GDM1 (cell line): ENCODE data around the gene ANKRD44.
"Not testable (repeated sequence)": the region's sequence is repeated elsewhere in the genome, so short reads cannot be mapped to it uniquely, and the experiment has no call there.

ENCODE experiments used
- DNase-seq: peaks from one replicate; lab custom pipeline; 2025; lab: John Stamatoyannopoulos, UW

Gene ANKRD44

DNA sequence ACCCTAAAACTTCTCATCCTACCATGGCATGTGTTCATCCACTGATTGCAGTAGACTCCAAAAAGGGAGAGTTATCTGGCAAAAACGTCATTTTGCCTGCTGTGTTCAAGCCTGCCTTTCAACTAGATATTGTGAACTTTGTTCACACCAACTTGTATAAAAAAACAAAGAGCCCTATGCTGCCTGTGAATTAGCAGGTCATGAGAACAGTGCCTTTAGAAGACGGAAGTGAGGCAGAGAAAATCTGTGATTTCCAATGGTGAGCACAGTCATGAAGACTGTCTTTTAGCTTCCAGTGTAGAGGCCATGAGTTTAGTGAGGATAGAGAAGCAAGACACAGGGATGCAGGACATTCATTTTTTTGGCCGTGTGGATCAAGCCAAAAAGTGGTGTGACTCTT is 280.5 kb downstream of the ANKRD44 start:
- no peak for DNase-seq

GRCh38 chr2:197028633-197029032 is 281.9 kb downstream of the ANKRD44 start:
- DNase-seq = no peak

GRCh38 chr2:197028230-197028629 is 282.4 kb downstream of the ANKRD44 start:
- DNase-seq = no peak

DNA sequence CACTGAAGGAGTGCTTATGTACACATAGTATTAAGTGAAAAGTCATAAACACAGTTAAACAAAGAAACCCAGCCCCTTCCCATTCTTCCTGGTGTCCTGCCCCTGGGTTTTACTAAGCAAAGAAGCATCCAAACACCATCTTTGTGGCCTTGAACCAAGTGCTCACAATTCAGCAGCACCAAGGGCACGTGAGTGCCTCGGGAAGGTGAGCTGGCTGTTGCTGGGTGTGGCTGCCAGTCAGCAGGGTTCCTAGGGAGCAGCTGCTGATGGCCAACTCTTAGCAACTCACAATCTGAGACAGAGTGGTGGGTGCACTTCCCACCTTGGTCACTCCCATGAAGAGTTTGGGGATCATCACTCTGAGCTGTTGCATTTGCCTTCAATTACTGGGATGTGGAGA is 286.4 kb downstream of the ANKRD44 start:
- no peak for DNase-seq

GRCh38 chr2:197020921-197021320 is 289.7 kb downstream of the ANKRD44 start:
- not testable (repeated sequence) for DNase-seq

GRCh38 chr2:197013098-197013497 is 297.5 kb downstream of the ANKRD44 start:
- no peak for DNase-seq

DNA sequence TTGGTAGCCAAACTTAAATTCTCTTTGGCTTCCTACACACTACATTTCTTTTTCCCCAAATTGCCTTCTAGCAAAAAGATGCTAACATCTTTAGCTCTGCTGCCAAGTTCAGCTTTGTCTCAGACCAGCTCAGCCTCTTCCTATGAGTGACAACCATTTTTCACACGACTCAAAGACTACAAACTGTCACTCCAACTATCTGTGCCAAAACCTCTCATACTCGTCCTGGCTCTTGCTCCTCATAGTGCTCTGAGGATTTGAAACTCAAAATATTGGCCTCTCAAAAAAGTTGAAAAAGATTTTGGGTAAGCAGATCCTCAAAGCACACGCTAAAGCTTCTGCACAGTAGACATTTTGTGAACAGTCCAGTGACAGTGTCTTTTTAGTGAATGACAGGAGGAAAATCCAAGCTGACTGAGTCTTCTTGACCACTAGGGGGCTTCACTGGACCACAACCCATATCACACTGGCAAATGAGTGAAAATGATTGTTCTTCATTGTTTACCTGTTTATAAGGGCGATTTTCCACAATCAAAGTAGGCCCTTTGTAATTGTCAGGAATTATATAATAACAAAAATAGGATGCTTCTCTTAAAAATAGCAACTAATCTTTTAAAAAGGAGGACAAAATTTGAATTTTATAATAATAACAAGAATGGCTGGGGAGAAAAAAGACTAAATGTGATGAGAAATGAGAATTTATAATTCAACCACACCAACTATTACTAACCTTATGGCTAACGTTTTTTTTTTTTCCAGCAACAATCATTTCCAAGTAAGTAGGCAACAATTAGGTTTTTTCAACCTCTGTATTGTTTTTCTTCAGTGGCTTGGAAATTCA is 298.6 kb downstream of the ANKRD44 start:
- DNase-seq = peak; percentile 34

DNA sequence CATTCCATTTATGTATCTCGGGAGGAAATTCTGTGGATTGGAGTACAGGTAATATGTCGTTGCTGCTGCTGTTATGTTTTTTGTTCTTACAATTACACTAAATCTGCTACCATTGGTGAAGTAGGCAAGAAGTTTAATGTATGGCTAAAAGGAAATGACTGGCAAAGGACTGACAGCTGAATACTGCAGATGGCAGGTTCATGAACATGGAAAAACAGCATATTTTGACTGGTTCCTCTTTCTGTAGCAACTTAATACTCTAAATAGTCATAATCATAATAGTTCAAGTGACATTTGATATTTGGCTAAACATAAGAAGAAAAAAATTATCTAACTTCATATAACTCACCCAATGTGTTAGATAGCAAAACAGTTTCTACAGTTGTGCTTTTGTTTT is 299.6 kb downstream of the ANKRD44 start:
- DNase-seq = peak; percentile 25

- DNase-seq = no peak
These were observed 300.2 kb downstream of the ANKRD44 start for GRCh38 chr2:197010200-197011020.

DNA sequence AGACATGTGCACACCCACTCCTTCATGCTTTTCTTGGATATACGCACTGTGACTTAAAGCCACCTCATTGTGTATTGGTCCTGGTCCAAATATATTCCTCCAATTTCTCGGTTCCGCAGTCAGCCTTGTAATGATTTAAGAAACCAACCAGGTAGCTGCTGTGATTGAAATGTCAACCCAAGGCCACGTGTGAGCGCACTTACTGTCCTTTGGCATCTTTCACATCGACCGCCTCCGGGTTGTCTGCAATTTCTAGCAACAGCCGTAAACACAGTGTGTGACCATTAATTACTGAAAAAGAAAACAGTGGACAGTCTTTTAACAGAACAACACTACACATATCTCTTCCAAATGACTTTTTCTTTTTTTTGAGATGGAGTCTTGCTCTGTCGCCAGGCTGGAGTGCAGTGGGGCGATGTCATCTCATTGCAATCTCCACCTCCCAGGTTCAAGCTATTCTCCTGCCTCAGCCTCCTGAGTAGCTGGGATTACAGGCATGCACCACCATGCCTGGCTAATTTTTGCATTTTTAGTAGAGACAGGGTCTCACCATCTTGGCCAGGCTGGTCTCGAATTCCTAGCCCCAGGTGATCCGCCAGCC is 301.7 kb downstream of the ANKRD44 start:
- DNase-seq = not testable (repeated sequence)

- no peak for DNase-seq
These were observed 302.6 kb downstream of the ANKRD44 start for GRCh38 chr2:197007716-197008628.

- DNase-seq = no peak
These were observed 308.7 kb downstream of the ANKRD44 start for GRCh38 chr2:197001921-197002320.

DNA sequence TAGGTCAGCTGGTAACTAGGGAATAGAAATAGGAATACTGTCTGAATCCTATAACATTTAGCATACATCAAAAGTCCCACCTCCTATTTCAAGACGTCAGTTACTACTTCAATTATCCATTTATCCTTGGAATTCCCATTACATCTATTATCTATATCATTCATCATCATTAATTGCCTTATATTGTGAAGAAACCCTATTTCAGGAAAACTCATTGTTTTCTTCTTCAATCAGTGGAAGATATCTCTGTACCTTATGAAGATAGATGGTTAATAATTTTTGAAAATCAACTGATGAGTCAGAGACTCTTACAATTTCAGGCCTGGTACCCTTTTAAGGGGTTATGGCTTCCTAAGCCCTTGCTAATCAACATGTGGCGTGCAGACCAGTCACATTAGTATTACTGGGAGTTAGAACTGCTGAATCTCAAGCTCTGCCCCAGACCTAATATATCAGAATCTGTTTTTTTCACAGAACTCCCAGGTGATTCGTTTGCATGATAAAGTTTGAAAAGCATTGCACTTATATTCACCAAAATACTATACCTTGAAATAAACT is 314.7 kb downstream of the ANKRD44 start:
- DNase-seq = no peak

GRCh38 chr2:196994764-196995163 is 315.8 kb downstream of the ANKRD44 start:
- no peak for DNase-seq

DNA sequence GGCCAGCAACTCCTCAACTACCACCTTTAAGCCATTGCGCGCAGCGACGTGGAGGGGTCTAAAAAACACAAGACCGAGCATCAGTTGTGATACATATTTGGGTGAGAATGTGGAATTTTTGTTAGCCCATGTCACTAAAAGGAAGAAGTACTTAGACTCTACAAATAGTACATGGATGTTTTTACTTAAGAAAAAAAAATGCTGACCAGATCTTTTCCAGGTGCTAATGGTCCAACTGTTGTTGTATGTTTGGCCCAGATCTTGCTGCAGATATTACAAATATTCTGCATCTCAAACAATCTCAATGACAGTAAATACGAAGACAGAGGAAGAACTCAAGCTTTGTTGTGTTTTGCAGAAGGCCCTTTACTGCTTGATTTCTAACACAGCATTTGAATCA is 317.0 kb downstream of the ANKRD44 start:
- DNase-seq = no peak

GRCh38 chr2:196992466-196992865 is 318.1 kb downstream of the ANKRD44 start:
- no peak for DNase-seq

GRCh38 chr2:196990788-196991461 is 319.7 kb downstream of the ANKRD44 start:
- DNase-seq = no peak

DNA sequence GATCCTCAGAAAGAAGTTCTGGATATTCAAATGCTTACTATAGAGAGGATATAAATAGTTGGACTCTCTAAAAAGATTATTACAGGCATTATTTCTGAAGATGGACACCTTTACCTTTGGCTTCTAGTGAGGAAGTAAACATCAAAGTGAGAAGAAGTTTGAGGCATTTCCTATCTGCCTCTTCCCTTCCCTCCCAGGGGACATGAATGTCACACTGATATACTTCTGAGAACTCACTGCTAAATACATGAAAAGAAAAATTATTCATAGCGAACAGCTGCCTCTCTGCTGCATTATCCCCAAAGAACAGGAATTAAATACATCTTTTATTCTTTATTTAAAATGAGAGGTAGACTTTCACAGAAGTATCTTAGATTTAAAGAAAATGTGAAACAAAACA is 320.5 kb downstream of the ANKRD44 start:
- DNase-seq = no peak

GRCh38 chr2:196989496-196989895 is 321.1 kb downstream of the ANKRD44 start:
- DNase-seq = no peak

DNA sequence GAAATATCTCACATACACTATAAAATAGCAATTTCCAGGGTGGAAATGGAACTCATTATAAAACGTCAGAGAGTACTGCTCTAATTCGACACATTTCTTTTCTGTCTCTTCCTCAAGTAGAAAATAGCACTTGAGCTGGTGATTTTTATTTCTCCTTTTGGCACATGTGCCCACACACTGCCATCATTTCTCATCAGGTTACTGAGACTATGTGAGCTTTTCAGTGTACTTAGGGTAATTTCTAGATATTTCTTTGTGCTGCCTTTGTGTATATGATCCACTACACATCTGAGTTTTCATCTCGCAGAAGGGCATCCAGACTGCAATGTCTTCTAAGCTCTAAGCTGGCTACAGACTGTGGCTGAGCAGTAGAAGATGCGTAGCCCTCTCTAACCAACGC is 321.9 kb downstream of the ANKRD44 start:
- no peak for DNase-seq
